Activated naive CD8-positive, alpha-beta T cell treated with anti-CD3 and anti-CD28 coated beads, Interleukin-2, amount 50 U/mL, for 16 hours (primary cell): ENCODE results near the gene RHOH.

ENCODE experiments used
- DNase-seq: peaks from one replicate; pipeline ENCODE4 v3.0.0-alpha.2; 2020; ENCODE audit warnings: low read depth, low spot score

The RHOH gene

GRCh38 chr4:40187386-40187906 lies 9.4 kb upstream of the RHOH start:
- DNase-seq, result no peak

- no peak for DNase-seq
Observed at GRCh38 chr4:40190019-40190418, 6.8 kb upstream of the RHOH start.

- no peak for DNase-seq
Observed at GRCh38 chr4:40190465-40190864, 6.4 kb upstream of the RHOH start.

GRCh38 chr4:40190880-40191815 lies 5.7 kb upstream of the RHOH start:
- no peak for DNase-seq

GRCh38 chr4:40192114-40193015 lies 4.5 kb upstream of the RHOH start:
- DNase-seq, result no peak

GRCh38 chr4:40193016-40193571 lies 3.7 kb upstream of the RHOH start:
- DNase-seq, result no peak

GRCh38 chr4:40193578-40193977 lies 3.3 kb upstream of the RHOH start:
- no peak for DNase-seq

GRCh38 chr4:40194602-40195161 lies 2.1 kb upstream of the RHOH start:
- no peak for DNase-seq

GRCh38 chr4:40195182-40196177 lies 1.4 kb upstream of the RHOH start:
- no peak for DNase-seq

GRCh38 chr4:40196272-40196671 lies 559 bp upstream of the RHOH start:
- no peak for DNase-seq

- DNase-seq, result no peak
Observed at GRCh38 chr4:40197879-40198689, 1.3 kb downstream of the RHOH start.

GRCh38 chr4:40199179-40199670 lies 2.4 kb downstream of the RHOH start:
- no peak for DNase-seq

GRCh38 chr4:40199999-40200874 lies 3.4 kb downstream of the RHOH start:
- no peak for DNase-seq

- no peak for DNase-seq
Observed at GRCh38 chr4:40200875-40201801, 4.3 kb downstream of the RHOH start.

- DNase-seq, result no peak
Observed at GRCh38 chr4:40201898-40202297, 5.1 kb downstream of the RHOH start.

GRCh38 chr4:40202474-40202873 lies 5.6 kb downstream of the RHOH start:
- no peak for DNase-seq
